AML-193 (cell line): ENCODE results near the gene INSC.
A peak's percentile ranks its signal among the peaks of the same experiment; 100 is the strongest.

ENCODE experiments used
- DNase-seq, 2 experiments: peaks; one replicate each; lab custom pipeline; 2025; lab: John Stamatoyannopoulos, UW

The INSC gene

DNA sequence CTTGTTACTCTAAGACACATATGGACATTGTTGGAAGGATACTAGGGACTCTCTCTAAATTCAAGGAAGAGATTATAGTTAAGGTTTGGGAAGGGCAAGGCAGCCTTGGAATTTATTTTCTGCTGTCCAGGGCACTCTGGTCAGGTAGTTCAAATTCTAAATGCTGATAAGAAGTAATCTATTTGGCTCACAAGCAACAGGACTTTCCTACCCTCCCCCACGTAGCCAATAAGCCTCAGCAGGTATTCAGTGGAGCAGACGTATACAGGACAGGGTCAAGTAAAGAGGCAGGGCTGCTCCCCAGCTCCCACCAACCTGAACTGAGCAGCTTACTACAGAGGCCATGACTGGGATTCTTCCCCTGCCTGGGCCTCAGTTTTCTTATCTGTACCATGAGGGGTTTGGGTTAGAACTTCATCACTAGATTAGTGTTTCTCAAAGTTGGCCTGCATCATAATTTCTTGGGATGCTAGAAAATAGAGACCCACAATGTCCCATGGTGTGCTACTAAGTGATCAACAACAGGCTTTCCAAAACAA is 6.1 kb upstream of the INSC start:
- no peak for DNase-seq

DNA sequence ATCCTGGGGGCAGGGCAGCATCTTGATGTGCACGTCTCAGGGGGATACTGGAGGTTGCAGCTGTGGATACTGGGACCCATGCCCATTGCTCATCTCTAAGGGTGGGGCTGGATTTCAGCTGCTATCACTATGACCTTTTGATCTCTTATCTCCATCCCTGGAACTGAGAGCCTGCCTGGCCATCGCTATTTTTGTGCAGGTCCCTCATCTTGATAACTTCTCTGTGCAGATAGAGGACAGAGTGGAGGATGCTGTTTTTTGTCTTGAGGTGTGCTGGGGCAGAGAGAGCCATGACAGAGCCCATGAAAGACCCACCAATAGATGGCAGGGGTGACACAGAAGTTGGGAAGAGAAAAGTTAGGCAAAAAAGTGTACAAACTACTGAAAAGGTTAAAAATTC is 5.1 kb upstream of the INSC start:
- DNase-seq: no peak

GRCh38 chr11:15111215-15111614 is 3.5 kb upstream of the INSC start:
- no peak for DNase-seq

DNA sequence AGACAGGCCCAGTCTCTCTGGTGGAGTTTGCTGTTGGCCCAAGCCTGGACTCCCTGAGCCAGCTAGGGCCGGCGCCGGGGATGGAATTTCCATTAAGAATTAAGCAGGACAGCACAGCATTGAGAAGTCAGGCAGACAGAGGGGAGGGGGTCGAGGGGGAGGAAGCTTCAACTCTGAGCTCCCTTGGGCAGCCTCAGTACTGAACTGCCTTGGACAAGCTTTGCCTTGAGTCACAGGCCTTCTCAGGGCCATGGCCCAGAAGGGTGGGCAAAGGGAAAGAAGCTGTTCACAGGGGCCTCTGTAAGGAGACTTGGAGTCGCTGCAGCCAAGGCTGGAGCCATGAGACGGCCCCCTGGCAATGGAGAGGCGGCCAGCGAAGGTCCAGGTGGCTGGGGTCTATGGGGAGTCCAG is 2.6 kb upstream of the INSC start:
- DNase-seq: no peak

DNA sequence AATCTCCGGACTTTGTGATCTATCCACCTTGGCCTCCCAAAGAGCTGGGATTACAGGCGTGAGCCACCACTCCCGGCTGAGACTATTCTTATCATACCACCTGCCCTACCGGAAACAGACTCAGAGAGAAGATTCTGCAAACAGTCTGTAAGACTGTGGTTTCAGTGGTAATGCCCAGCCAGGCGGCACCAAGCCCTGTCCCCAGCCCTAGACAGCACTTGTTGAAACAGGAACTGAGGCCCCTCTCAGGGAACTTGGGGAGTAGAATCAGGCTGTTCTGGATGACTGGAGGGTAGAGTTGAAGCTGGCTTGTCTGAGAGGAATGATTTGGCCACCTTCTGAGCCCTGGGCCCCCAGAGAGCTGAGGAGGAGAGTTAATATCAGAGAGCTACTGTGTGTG is 1.3 kb upstream of the INSC start:
- DNase-seq: peak; percentile 15 to 20

- no peak for DNase-seq
Measured at GRCh38 chr11:15115686-15116085, 963 bp downstream of the INSC start.

DNA sequence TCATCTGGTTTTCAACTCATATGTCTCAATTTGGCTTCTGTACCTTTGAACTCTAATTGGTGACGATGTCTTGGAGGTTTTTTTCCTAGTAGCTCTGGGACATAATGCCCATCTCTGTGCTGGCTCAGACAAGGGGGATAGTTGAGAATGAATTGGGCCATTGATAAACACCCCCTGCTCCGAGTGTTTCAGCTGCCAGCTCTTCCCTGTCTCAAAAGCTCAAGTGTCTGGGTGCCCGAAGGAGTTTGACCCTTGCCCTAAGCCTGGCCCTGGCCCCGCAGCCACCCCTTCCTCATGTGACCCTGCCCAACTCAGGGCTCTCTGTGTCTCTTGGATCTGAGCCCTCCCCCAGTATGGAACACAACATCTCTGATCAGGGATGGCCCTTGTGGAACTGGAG is 3.0 kb downstream of the INSC start:
- DNase-seq: no peak

DNA sequence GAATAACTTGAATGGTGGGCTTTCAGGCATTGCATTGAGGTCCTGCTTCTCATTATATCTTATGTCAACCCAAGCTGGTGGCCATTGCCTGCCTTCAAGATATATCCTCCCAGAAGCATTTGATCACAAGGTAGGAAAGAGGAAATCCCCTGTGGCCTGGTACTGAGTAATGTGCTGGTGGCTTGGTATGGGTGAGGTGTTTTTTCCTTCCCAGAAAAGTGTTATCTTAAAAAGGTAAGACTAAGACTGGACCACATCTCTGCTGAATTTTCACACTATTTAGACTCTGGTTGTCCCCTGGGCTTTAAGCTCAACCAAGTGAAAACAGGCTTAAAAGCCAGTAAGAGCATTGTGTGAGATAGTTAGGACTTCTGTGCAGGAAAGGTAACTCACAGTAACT is 3.7 kb downstream of the INSC start:
- no peak for DNase-seq

- DNase-seq: no peak
Measured at GRCh38 chr11:15119352-15119751, 4.6 kb downstream of the INSC start.

GRCh38 chr11:15119826-15120225 is 5.1 kb downstream of the INSC start:
- no peak for DNase-seq

DNA sequence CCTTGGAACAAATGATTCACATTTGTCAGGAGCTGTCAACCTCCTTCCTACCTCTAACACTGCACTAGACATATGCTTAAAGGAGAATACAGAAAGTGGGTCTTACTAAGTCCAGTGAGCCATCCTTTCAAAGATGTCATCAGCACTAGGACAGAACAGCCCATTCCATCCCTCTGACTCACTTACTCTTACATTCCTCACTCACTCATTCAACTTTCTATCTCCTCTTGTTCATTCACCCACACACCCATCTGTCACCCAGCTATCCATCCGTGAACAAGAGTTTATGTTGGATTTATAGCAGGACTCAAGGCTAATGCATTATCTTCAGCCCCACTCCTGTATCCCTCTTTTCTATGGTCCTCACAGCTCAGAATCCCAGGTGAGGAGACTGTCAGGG is 9.1 kb downstream of the INSC start:
- no peak for DNase-seq

DNA sequence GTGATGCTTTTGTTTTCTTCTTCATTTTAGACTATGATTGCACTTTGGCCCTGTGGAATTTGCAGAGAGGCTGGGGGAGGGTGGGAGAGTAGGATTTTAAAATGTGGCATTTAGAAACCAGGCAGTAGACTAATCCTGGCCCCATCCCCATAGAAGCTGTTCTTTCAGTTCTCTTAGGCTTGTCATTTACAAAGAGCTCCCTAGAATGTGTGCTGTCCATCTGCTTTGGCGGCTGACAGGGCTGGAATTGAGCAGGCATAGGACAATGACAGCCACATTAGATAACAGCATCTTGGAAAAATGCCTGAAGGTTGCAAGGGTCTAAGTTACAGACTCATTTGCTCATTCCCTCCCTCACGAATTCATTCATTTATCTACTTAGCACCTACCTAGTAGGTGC is 9.8 kb downstream of the INSC start:
- DNase-seq: no peak

DNA sequence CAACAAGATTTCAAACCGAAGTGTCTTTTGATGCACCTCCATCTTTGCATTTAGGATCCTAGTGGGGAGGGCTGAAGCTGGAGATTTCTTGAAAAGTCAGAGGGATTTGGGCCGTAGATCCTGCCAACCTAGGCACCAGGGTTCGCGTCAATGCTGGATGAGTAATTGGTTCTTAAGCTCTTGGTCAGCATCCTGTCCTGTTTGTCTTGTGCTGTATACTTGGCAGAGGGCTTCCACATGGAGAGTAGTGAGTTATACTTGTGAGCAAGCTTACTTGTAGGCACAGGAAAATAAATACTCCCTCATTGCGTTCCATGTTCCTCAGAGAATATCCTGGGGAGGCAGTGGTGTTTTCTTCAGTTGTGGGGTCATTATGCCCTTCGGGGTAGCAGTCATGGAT is 12.6 kb downstream of the INSC start:
- no peak for DNase-seq

DNA sequence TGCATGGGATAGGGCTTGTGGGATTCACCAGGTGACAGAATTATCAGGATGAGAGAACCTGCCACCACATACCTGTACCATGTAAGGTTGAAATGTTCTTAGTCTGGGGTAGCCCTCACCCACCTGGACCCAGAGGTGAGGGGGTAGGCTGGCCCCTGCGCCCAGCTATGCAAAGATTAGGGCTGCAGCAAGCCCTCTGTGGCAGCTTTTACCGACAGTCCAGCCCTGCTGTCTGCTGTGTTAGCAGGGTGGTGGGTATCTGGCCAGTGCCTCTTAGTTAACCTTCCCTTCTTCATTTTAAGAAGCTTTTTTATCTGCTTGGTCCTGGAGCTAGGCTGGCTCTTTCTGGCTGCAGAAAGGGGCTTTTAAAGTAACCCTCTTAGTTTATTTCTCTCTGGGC is 13.9 kb downstream of the INSC start:
- no peak for DNase-seq

- DNase-seq: no peak
Measured at GRCh38 chr11:15136166-15136565, 21.4 kb downstream of the INSC start.

DNA sequence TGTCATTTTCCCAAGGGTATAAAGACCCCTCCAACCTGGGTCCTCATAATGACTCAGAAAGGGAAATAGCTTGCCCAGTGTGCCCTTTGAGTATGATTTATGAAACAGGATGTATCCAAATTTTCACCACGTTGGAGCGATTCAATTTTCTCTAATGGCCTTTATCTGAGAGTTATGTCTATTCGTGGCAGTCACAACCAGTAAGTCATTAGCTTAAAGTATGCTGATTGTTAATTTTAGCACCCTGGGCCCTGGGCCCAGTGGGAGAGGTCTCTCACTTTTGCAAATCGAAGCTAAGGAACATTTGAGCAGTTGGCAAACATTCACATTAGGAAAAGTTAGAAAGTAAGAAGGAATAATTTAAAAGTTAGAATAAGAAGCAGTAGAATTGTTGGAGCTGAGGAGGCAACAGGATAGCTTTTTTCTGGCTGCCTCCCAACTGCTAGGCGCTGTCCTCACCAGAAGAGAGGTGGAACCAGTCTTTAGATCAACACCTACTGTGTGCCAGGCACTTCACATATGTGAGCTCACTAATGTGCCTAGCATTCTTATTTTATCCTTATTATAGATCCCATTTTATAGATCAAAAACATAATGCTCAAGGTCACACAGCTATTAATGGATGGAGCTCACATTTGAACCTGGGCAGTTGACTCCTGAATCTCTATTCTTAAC is 24.5 kb downstream of the INSC start:
- DNase-seq: no peak

DNA sequence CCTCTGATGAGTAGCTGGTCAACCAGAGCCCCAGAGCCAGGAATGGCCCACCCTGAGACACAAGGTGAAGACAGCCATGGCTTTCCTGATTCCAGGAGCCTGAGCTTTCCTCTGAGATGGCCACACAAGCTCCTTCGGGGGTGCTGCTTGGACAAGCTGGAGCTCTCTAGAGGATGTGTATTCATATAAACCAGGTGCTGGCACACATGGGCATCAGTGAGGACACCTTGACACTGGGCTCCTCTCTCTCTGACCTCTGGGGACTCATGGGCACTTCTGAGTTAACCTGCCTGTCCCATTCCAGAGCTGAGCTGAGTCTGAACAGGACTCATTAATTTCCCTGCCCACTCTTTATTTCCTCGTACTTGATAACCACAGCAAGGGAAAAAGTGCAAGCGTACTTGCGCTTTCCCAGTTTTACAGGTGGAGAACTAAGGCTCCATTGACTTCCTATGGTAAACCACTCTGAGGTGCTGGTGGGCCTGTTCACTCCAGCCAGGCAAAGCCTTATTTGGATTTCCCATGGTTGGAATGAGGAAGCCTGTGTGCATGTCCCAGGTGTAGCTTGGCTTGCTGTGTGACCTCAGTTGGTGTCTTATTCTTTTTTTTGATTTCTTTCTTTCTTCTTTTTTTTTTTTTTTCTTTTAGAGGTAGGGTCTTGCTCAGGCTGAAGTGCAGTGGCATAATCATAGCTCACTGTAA is 25.4 kb downstream of the INSC start:
- no peak for DNase-seq

DNA sequence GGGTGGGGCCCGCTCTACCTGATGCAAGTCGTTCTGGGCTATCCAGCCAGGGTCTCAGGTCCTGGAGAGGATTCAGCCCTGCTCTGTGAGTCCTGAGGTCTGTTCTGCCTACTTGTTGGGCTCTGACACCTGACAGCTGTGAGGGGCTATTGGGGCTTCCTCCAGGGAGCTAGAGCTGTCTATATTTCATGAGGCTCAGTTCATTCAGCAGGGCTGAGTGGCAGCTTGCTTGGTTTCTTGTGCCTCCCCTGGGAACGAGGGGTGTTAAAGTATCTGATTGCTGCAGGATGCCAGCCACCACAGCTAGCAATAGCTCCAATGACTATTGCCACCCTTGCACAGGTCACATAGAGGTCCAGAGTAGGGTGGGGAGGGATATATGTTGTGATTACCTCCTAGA is 26.7 kb downstream of the INSC start:
- DNase-seq: no peak

- no peak for DNase-seq
Measured at GRCh38 chr11:15142838-15143237, 28.1 kb downstream of the INSC start.

- no peak for DNase-seq
Measured at GRCh38 chr11:15143855-15144254, 29.1 kb downstream of the INSC start.

DNA sequence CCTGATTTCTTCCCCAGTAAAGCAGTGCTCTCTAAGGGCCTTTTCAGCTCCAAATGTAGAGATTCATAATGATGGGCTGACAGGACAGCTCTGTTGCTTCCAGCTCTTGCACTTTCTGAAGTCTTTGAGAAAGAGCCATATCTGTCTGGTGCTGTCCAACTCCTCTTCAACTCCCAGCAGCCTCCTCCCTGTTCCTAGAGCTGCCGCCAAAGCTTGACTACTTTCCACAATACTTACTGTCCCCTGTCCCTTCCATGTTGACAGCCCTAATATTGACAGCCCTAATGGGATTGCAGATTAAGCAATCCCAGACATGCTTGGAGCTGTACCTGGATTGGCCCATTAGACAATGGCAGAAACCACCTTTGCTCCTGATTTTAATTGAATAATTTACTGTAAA is 29.6 kb downstream of the INSC start:
- no peak for DNase-seq

GRCh38 chr11:15145151-15145550 is 30.4 kb downstream of the INSC start:
- no peak for DNase-seq

GRCh38 chr11:15145615-15146014 is 30.9 kb downstream of the INSC start:
- DNase-seq: no peak
